Panc1 (cell line): ENCODE measurements around the gene ISG15. TPM values are rescaled to one million over a fixed set of nuclear protein-coding genes. Genes with fewer than 3 reads are reported as not detected.

Experiments
- ATAC-seq: fragments of 200-7000 bp; cut with Tn5 transposase; 2 replicates; pipeline ENCODE4 v1.9.1; 2020; ENCODE audit warnings: mild to moderate bottlenecking, moderate library complexity
- BruUV-seq: library from RNA; stranded (reverse); fragments of 400-500 nt; replicated peaks from 2 replicates; lab custom pipeline; 2021; lab: Mats Ljungman, UMichigan
- CTCF ChIA-PET: fragments of 300-600 bp; sonication (Branson Sonifier 250); formaldehyde crosslinking; loops from one replicate; lab custom pipeline; 2022; ENCODE audit warnings: antibody characterized with exemption; lab: Charles Lee
- POLR2A ChIA-PET: fragments of 300-600 bp; sonication (Branson Sonifier 250); formaldehyde crosslinking; loops from one replicate; lab custom pipeline; 2022; ENCODE audit warnings: antibody characterized with exemption; lab: Charles Lee
- DNase-seq: peaks from one replicate; pipeline ENCODE4 v3.0.0-alpha.2; 2010; ENCODE audit warnings: low read depth, low spot score
- H3K27ac ChIP-seq: 2 replicates; pipeline ENCODE4 v1.5.1; 2011; ENCODE audit warnings: mild to moderate bottlenecking, low read length, inconsistent platforms
- H3K27me3 ChIP-seq: fragments of 200-500 bp; sonication (Bioruptor generic); 2 replicates; pipeline ENCODE4 v1.6.0; 2014; ENCODE audit warnings: low read length, inconsistent platforms; ENCODE audit not compliant: control insufficient read depth, insufficient read depth
- H3K36me3 ChIP-seq: fragments of 200-500 bp; sonication (Bioruptor generic); 2 replicates; pipeline ENCODE4 v1.5.1; 2014; ENCODE audit warnings: inconsistent platforms, mild to moderate bottlenecking, low read length, moderate library complexity; ENCODE audit not compliant: control insufficient read depth, insufficient read depth
- H3K4me1 ChIP-seq: 2 replicates; pipeline ENCODE4 v1.5.1; 2011; ENCODE audit warnings: inconsistent platforms, mild to moderate bottlenecking, low read length, moderate library complexity; ENCODE audit not compliant: control insufficient read depth, insufficient read depth
- H3K4me3 ChIP-seq, 2 experiments: 2 replicates each; pipeline ENCODE4 v1.5.1; 2011 to 2012; ENCODE audit warnings: low read depth in 2 of 2, low read length in 2 of 2, mild to moderate bottlenecking in 2 of 2, inconsistent platforms in 1 of 2, moderate library complexity in 1 of 2
- H3K9me3 ChIP-seq: fragments of 200-500 bp; sonication (Bioruptor generic); 2 replicates; pipeline ENCODE4 v1.5.1; 2014; ENCODE audit warnings: low read depth, mild to moderate bottlenecking, inconsistent platforms, low read length, moderate library complexity; ENCODE audit not compliant: control insufficient read depth, insufficient read depth
- POLR2AphosphoS5 ChIP-seq: IDR thresholded peaks from 2 replicates; pipeline ENCODE4 v1.6.1; 2012; ENCODE audit warnings: mild to moderate bottlenecking, low read depth, low read length, moderate library complexity
- SIN3A ChIP-seq: IDR thresholded peaks from 2 replicates; pipeline ENCODE4 v1.6.1; 2012; ENCODE audit warnings: low read depth, mild to moderate bottlenecking, low read length, moderate library complexity, borderline replicate concordance; ENCODE audit not compliant: insufficient read depth
- TCF7L2 ChIP-seq: IDR thresholded peaks from 2 replicates; pipeline ENCODE4 v1.6.1; 2011; ENCODE audit warnings: mild to moderate bottlenecking, low read depth, low read length, inconsistent platforms
- in situ Hi-C: cut with HindIII; loops from 2 replicates; pipeline ENCODE4 v1.10.0; 2016; ENCODE audit warnings: low sequenced_read_pairs, low pct_unique_long_range_greater_than_20kb
- intact Hi-C: fragments of 100-400 bp; cut with micrococcal nuclease; formaldehyde crosslinking; loops from one replicate; pipeline ENCODE4 v1.10.0; 2022; ENCODE audit not compliant: unreplicated experiment
- total RNA-seq: library from RNA; stranded (reverse); gene quantifications from one replicate; pipeline ENCODE4 v1.2.1, GENCODE V29; 2021; ENCODE audit not compliant: unreplicated experiment
- TF ChIP-seq, protein P1 (sequence below), 2 experiments: IDR thresholded peaks; 2 replicates each; pipeline ENCODE4 v1.6.1; 2011 to 2012; ENCODE audit warnings: low read depth in 2 of 2, control low read depth in 1 of 2, low read length in 1 of 2, mild to moderate bottlenecking in 1 of 2, moderate library complexity in 1 of 2; ENCODE audit not compliant: insufficient read depth in 1 of 2
- TF ChIP-seq, protein P2 (sequence below): fragments of 450-650 bp; IDR thresholded peaks from 2 replicates; pipeline ENCODE4 v1.5.1; 2017; ENCODE audit warnings: mild to moderate bottlenecking

ISG15 gene
- total RNA-seq, 1 experiment from 2014 or later, result 102 TPM

DNA sequence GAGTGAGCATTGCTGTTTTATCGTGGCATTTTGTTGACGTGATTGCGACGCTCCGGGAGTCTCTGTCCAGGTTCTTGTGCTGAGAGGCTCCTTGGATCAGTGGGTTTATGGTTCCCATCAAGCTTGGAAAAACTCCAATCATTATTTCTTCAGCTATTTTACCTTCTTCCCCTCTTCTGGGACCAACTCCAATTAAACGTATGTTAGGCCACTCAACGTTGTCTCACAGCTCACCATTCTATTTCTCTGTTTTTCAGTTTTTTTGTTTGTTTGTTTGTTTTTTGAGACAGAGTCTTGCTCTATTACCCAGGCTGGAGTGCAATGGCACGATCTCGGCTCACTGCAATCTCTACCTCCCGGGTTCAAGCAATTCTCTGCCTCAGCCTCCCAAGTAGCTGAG, 21.4 kb upstream of the ISG15 start:
- Histone ChIP-seq H3K4me1 (peaks cover 6% of the 10 kb centered on the region), H3K9me3 (no peaks in the 10 kb centered on the region), H3K27me3 (no peaks in the 10 kb centered on the region), H3K27ac (no peak overlapping the region), H3K4me3 (no peak overlapping the region), H3K36me3 (no peaks in the 10 kb centered on the region)
- BruUV-seq, result no TSS peak
- CTCF ChIA-PET, result interaction anchor here (0.6 kb wide), 1 partner anchor 27 kb away, joined by 3 read pairs; no protein-coding TSS in a partner anchor
- no peak for DNase-seq
- intact Hi-C loops, result no loop called here
- in situ Hi-C loops, result no loop called here
- POLR2A ChIA-PET, result no interaction called here
- no peak for ATAC-seq
- TF ChIP-seq, protein P1, sequence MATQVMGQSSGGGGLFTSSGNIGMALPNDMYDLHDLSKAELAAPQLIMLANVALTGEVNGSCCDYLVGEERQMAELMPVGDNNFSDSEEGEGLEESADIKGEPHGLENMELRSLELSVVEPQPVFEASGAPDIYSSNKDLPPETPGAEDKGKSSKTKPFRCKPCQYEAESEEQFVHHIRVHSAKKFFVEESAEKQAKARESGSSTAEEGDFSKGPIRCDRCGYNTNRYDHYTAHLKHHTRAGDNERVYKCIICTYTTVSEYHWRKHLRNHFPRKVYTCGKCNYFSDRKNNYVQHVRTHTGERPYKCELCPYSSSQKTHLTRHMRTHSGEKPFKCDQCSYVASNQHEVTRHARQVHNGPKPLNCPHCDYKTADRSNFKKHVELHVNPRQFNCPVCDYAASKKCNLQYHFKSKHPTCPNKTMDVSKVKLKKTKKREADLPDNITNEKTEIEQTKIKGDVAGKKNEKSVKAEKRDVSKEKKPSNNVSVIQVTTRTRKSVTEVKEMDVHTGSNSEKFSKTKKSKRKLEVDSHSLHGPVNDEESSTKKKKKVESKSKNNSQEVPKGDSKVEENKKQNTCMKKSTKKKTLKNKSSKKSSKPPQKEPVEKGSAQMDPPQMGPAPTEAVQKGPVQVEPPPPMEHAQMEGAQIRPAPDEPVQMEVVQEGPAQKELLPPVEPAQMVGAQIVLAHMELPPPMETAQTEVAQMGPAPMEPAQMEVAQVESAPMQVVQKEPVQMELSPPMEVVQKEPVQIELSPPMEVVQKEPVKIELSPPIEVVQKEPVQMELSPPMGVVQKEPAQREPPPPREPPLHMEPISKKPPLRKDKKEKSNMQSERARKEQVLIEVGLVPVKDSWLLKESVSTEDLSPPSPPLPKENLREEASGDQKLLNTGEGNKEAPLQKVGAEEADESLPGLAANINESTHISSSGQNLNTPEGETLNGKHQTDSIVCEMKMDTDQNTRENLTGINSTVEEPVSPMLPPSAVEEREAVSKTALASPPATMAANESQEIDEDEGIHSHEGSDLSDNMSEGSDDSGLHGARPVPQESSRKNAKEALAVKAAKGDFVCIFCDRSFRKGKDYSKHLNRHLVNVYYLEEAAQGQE (IDR thresholded peaks at IDR 0.05; ENCODE audit: insufficient read depth in 1 of 2, low read depth in 2 of 2, low read length in 1 of 2), result no peak
- TF ChIP-seq, protein P2, sequence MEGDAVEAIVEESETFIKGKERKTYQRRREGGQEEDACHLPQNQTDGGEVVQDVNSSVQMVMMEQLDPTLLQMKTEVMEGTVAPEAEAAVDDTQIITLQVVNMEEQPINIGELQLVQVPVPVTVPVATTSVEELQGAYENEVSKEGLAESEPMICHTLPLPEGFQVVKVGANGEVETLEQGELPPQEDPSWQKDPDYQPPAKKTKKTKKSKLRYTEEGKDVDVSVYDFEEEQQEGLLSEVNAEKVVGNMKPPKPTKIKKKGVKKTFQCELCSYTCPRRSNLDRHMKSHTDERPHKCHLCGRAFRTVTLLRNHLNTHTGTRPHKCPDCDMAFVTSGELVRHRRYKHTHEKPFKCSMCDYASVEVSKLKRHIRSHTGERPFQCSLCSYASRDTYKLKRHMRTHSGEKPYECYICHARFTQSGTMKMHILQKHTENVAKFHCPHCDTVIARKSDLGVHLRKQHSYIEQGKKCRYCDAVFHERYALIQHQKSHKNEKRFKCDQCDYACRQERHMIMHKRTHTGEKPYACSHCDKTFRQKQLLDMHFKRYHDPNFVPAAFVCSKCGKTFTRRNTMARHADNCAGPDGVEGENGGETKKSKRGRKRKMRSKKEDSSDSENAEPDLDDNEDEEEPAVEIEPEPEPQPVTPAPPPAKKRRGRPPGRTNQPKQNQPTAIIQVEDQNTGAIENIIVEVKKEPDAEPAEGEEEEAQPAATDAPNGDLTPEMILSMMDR, result no peak
- TF ChIP-seq SIN3A, result no peak

DNA sequence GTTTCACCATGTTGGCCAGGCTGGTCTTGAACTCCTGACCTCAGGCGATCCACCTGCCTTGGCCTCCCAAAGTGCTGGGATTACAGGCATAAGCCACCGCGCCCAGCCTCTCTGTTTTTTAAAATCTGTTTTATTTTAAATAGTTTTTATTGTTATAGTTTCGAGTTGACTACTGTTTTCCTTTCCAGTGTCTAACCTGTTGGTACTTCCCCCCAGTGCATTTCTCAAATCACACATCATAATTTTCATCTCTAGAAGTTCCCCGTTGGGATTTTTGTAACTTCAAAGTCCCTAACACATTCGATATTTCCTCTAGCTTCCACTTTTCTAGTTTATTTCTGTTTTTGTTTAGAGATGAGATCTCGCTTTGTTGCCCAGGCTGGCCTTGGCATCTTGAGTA, 20.9 kb upstream of the ISG15 start:
- no peak for DNase-seq
- in situ Hi-C loops, result no loop called here

More for the DNA sequence above, 20.9 kb upstream of the ISG15 start:
- intact Hi-C loops, result no loop called here
- H3K9me3 ChIP-seq, result no peaks in the 10 kb centered on the region
- no peak for ATAC-seq
- H3K27me3 ChIP-seq, result no peaks in the 10 kb centered on the region
- no TSS peak for BruUV-seq
- CTCF ChIA-PET, result interaction anchor here (0.6 kb wide), 1 partner anchor 26 kb away, joined by 3 read pairs; no protein-coding TSS in a partner anchor
- H3K27ac ChIP-seq, result no peak overlapping the region
- H3K4me3 ChIP-seq, result no peak overlapping the region
- POLR2A ChIA-PET, result no interaction called here
- peaks cover 11% of the 10 kb centered on the region for H3K4me1 ChIP-seq
- TF ChIP-seq SIN3A (no peak), POLR2AphosphoS5 (no peak), TCF7L2 (no peak)
- TF ChIP-seq, protein P1 (IDR thresholded peaks at IDR 0.05; ENCODE audit: insufficient read depth in 1 of 2, low read depth in 2 of 2, low read length in 1 of 2), result no peak
- TF ChIP-seq, protein P2, result no peak
- H3K36me3 ChIP-seq, result no peaks in the 10 kb centered on the region
